ENCODE data around the gene FHL5.
"Not testable (repeated sequence)": the region's sequence is repeated elsewhere in the genome, so short reads cannot be mapped to it uniquely, and the experiment has no call there.

The FHL5 gene, protein sequence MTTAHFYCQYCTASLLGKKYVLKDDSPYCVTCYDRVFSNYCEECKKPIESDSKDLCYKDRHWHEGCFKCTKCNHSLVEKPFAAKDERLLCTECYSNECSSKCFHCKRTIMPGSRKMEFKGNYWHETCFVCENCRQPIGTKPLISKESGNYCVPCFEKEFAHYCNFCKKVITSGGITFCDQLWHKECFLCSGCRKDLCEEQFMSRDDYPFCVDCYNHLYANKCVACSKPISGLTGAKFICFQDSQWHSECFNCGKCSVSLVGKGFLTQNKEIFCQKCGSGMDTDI

GRCh38 chr6:96562886-96563285 lies at the start of gene FHL5:
Gene FHL5 (plus strand): TSS chr6:96563128. CDS start chr6:96603614, 40,486 bp downstream.
- no peak for DNase-seq (ENCODE audit: low read depth)

- no peak for DNase-seq (ENCODE audit: low read depth)
These were observed 42.5 kb upstream of the FHL5 start for GRCh38 chr6:96520171-96521115.

GRCh38 chr6:96521306-96521643 lies 41.7 kb upstream of the FHL5 start:
- no peak for DNase-seq (ENCODE audit: low read depth)

DNA sequence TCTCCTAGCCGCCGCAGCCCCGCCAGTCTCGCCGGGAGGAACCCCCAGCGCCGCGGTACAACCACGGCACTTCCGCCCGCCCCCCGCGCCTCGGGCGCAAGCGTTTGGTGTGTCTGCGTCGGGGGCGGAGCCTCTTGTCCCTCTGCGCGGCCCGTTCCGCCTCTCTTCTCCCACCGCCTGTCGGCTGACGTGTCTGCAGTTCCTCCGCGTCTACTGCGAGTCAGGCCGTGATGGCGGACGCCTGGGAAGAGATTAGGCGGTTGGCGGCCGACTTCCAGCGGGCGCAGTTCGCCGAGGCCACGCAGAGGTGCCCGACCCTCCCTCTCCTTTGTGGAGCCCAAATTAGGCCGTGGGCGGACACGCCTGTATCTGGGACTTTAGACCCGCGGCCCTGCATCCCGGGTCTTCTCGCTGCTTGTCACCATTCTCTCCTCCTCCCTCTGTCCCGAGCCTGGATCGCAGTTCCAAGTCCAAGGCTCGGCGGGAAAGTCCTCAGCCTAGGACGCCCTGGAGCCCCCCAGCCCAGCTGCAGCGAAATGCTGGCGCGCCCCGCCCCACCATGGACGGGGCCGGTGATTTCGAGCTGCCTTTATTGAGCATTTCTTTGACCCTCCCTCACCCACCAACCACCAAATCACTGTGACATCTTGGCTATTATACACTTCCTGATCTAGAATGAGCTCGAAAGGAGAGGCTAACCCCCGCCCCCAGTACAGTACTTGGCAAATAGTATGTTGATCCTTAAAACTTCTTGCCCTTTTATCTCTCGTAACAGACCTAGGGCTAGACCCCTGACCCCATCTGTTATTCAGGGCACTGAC lies 41.1 kb upstream of the FHL5 start, which contains the start of gene UFL1:
TSS of gene UFL1 (plus strand) at position 163 of the 821 bp plus-strand sequence. CDS start at position 231, 68 bp downstream.
- peak; percentile 89 for DNase-seq (ENCODE audit: low read depth)

DNA sequence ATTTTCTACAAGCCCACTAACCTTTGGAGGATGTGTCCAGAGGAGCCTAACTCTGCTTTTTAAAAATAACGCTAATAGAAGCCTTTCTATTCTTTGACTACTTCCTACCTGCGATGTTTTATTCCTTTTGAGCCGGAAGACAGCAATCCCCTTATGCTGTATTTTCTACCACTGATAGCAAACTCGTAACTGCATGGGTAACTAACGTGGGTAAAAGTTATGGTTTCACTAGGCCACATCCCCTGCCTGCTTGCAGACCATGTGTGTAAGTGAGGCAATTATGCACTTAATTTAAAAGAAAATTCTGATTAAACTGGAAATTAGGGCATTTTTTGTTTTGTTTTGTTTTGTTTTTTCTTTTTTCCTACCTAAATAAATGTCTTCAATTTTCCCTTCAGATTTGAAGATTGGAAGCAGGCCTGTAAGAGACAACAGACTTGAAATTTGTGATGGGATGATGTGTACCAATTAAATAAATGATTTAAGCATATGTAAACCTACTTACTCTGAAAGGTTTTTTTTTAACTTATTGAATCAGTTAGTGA lies 40.4 kb upstream of the FHL5 start:
- no peak for DNase-seq (ENCODE audit: low read depth)

DNA sequence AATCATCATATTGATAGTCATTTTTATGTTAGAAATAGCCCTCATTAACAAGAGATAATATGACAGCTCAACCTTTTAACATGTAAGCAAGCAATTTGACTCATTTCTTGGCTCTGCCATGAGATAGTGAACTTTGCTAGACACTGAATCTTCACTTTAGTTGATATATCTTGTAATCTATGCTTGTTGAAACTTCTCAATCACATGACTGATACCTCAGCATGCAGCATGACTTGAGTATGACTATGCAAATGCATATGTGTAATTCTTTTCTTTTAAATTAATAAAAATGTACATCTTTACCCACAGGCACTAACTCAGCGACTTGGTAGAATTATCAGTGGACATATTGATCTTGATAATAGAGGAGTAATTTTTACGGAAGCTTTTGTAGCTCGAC lies 34.7 kb upstream of the FHL5 start:
- no peak for DNase-seq (ENCODE audit: low read depth)

- no peak for DNase-seq (ENCODE audit: low read depth)
These were observed 30.5 kb upstream of the FHL5 start for GRCh38 chr6:96532399-96532798.

DNA sequence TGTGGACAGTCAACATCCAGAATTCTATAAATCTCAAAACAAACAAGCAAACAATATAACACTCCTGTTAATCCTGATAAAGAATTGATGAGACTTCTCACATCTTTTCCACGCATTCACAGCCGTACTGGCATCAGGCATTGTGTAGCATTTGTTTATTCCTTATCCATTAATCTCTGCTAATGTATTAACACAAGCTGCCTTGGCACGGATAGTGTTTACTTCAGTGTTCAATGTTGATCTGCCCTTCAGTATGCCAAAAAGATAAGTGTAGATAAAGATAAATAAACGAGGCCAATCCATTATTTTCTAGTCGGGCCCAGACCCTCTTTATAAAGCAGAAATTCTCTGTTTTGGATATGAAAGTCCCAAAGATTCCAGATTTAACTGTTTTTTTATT lies 25.2 kb upstream of the FHL5 start:
- DNase-seq (ENCODE audit: low read depth): no peak

DNA sequence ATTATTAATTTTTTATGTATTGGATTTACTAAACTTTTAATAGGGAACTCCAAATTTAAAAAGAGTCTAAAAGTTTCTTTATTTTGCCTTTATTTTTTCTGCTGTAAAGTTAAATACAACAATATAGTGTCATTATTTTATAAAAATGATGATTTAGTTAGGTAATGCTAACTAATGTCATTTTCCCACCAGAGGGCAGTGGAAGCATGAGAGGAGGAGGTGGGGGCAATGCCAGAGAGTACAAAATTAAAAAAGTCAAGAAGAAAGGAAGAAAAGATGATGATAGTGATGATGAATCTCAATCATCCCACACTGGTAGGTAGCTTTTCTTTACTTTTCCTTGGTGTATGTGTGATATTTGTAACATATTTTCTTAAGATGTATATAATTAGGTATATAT lies 20.2 kb upstream of the FHL5 start:
- DNase-seq (ENCODE audit: low read depth): no peak

DNA sequence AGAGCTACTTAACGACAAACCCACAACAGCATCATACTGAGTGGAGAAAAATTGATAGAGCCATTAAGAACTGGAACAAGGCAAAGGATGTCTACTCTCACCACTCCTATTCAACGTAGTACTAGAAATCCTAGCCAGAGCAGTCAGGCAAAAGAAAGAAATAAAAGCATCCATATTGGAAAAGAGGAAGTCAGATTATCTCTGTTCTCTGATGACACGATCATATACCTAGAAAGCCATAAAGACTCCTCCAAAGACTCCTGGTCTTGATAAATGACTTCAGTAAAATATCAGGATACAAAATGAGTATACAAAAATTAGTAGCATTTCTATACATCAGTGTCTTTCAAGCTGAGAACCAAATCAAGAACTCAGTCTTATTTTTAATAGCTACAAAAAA lies 17.0 kb upstream of the FHL5 start:
- DNase-seq (ENCODE audit: low read depth): no peak

- no peak for DNase-seq (ENCODE audit: low read depth)
These were observed 15.3 kb upstream of the FHL5 start for GRCh38 chr6:96547654-96548053.

GRCh38 chr6:96554558-96554957 lies 8.4 kb upstream of the FHL5 start:
- DNase-seq (ENCODE audit: low read depth): no peak

GRCh38 chr6:96559740-96560139 lies 3.2 kb upstream of the FHL5 start:
- DNase-seq (ENCODE audit: low read depth): not testable (repeated sequence)

DNA sequence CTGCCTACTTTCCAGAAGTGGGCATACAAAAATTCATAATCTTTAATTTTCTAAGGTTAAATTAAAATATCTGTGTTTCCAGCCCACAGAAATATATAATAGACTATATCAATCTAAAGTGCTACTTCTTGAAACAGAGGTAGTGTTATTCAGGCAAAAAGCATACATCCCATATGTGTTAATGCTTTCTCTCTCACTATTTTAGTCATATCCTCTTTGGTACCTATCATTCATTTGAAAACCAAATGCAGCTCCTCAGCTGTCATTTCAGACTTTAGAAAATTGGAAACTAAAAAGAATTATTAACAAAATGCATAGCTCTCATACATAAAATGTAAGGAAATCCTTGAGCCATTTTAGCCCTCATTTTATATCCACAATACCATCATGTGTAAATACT lies 925 bp downstream of the FHL5 start:
- no peak for DNase-seq (ENCODE audit: low read depth)

GRCh38 chr6:96570053-96570452 lies 7.1 kb downstream of the FHL5 start:
- DNase-seq (ENCODE audit: low read depth): no peak

- DNase-seq (ENCODE audit: low read depth): no peak
These were observed 8.6 kb downstream of the FHL5 start for GRCh38 chr6:96571551-96571950.

- DNase-seq (ENCODE audit: low read depth): no peak
These were observed 12.4 kb downstream of the FHL5 start for GRCh38 chr6:96575359-96575758.

- DNase-seq (ENCODE audit: low read depth): no peak
These were observed 13.3 kb downstream of the FHL5 start for GRCh38 chr6:96576221-96576620.

- DNase-seq (ENCODE audit: low read depth): no peak
These were observed 19.1 kb downstream of the FHL5 start for GRCh38 chr6:96582021-96582420.

DNA sequence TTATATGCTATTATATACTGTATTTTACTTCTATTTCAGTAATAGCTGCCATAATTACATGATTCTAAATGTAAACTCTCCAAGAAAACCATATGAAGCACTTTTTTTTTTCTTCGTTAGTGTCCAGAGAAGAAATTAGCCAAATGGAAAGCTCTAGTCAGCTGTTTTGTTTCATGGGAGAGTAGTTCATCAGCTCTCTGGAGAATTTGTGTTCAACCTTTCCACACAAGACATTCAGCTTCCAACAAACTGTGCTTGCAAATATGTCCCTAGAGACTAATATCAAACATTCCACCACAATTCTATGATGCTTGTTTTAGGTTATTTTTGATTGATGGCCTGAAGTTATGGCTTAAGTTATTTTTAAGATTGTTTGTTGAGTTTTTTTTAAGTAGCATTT lies 19.5 kb downstream of the FHL5 start:
- DNase-seq (ENCODE audit: low read depth): no peak

- DNase-seq (ENCODE audit: low read depth): no peak
These were observed 41.5 kb downstream of the FHL5 start for GRCh38 chr6:96604420-96604819.

DNA sequence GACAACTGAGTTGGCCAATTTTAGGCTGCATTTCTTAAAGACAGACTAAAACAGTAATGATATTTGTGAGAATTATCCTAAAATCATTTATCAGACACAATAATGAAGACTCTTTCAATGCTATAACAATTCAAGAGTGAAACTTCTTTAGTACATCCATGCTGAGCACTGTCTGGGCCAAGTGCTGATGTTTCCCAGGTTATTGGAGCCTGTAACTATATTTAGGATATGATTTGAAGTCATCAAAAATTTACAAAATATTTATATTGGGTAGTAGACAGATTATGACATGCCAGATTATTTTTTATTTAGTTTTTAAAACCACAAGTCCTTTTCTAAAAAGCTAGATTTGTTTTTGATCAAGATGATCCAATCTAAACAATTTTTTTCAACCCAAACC lies 45.1 kb downstream of the FHL5 start:
- DNase-seq (ENCODE audit: low read depth): no peak

Data from stimulated activated CD8-positive, alpha-beta memory T cell treated with anti-CD3 and anti-CD28 coated beads, Interleukin-15, amount 100 ng/mL, for 24 hours (primary cell).